Transverse colon (tissue), 4 donors: ENCODE results near the gene ZNF366. TPM values are rescaled to one million over a fixed set of nuclear protein-coding genes. Genes with fewer than 3 reads are reported as not detected.
A peak's percentile ranks its signal among the peaks of the same experiment; 100 is the strongest.

ENCODE experiments used
- DNase-seq: peaks from one replicate; pipeline ENCODE4 v3.0.0-alpha.2; 2019
- H3K27ac ChIP-seq, 4 donors: fragments of 200-600 bp; sonication (generic); 2 replicates each; pipeline ENCODE4 v1.5.1; 2016 to 2018; ENCODE audit warnings: inconsistent platforms in 4 of 4
- H3K27me3 ChIP-seq: fragments of 200-600 bp; sonication (generic); 2 replicates; pipeline ENCODE4 v1.5.1; 2017; ENCODE audit warnings: inconsistent platforms
- H3K36me3 ChIP-seq, 4 donors: fragments of 200-600 bp; sonication (generic); 2 replicates each; pipeline ENCODE4 v1.5.1; 2017 to 2019; ENCODE audit warnings: inconsistent platforms in 4 of 4
- H3K4me1 ChIP-seq, 4 donors: fragments of 200-600 bp; sonication (generic); 2 replicates each; pipeline ENCODE4 v1.5.1; 2017 to 2020; ENCODE audit warnings: inconsistent platforms in 4 of 4
- H3K4me3 ChIP-seq, 4 donors: fragments of 200-600 bp; sonication (generic); 1 replicate in 1 of 4; 2 replicates in 3 of 4; pipeline versions ENCODE4 v1.5.1 to v1.6.1; 2017 to 2019; ENCODE audit warnings: inconsistent platforms in 4 of 4
- H3K9me3 ChIP-seq, 2 donors: fragments of 200-600 bp; sonication (generic); 2 replicates each; pipeline ENCODE4 v1.5.1; 2017 to 2019; ENCODE audit warnings: inconsistent platforms in 2 of 2
- EP300 ChIP-seq: sonication (generic); formaldehyde crosslinking; IDR thresholded peaks from one replicate; pipeline ENCODE4 v1.6.1; 2017; ENCODE audit warnings: antibody characterized with exemption, low read depth
- POLR2A ChIP-seq: fragments of 450-650 bp; IDR thresholded peaks from one replicate; pipeline ENCODE4 v1.6.1; 2016; ENCODE audit warnings: antibody characterized with exemption, mild to moderate bottlenecking, moderate library complexity
- POLR2AphosphoS5 ChIP-seq, 3 donors: sonication (generic); formaldehyde crosslinking; IDR thresholded peaks; one replicate each; pipeline ENCODE4 v1.6.1; 2016; ENCODE audit warnings: antibody characterized with exemption in 3 of 3
- WGBS, 2 donors: methylation state at CpG; one replicate each; pipeline ENCODE4 v1.1.5; 2018; ENCODE audit warnings: low coverage in 1 of 2; 5-methylcytosine and 5-hydroxymethylcytosine counted together
- in situ Hi-C, 4 donors: fragments of 200-750 bp; cut with MboI; loops; one replicate each; pipeline versions ENCODE4 v1.15.0 to v1.15.1; 2017; ENCODE audit warnings: low sequenced_read_pairs in 3 of 4, low pct_ligation_motif_present in 1 of 4, low pct_unique_long_range_greater_than_20kb in 1 of 4
- intact Hi-C: fragments of 100-400 bp; cut with DNase I; formaldehyde crosslinking; loops from one replicate; pipeline ENCODE4 v1.15.1; 2023; ENCODE audit warnings: low total_unique reads
- total RNA-seq, 4 donors: library from RNA; depleted of rRNA; stranded (reverse); fragments of >200 nt; gene quantifications; one replicate each; pipeline ENCODE4 v1.1.0, GENCODE V29; 2016
- TF ChIP-seq, protein P1 (sequence below), 5 experiments: fragments of 200-600 bp in 3 of 5; fragments of 450-650 bp in 2 of 5; sonication (generic) in 3 of 5; IDR thresholded peaks; 1 replicate in 2 of 5; 2 replicates in 3 of 5; pipeline ENCODE4 v1.5.1; 2016 to 2017; ENCODE audit warnings: antibody characterized with exemption in 5 of 5, inconsistent platforms in 3 of 5, mild to moderate bottlenecking in 2 of 5, moderate library complexity in 1 of 5

The ZNF366 gene
- total RNA-seq, 4 donors from 2014 or later: 0.40 to 1.4 (median 0.72) TPM

DNA sequence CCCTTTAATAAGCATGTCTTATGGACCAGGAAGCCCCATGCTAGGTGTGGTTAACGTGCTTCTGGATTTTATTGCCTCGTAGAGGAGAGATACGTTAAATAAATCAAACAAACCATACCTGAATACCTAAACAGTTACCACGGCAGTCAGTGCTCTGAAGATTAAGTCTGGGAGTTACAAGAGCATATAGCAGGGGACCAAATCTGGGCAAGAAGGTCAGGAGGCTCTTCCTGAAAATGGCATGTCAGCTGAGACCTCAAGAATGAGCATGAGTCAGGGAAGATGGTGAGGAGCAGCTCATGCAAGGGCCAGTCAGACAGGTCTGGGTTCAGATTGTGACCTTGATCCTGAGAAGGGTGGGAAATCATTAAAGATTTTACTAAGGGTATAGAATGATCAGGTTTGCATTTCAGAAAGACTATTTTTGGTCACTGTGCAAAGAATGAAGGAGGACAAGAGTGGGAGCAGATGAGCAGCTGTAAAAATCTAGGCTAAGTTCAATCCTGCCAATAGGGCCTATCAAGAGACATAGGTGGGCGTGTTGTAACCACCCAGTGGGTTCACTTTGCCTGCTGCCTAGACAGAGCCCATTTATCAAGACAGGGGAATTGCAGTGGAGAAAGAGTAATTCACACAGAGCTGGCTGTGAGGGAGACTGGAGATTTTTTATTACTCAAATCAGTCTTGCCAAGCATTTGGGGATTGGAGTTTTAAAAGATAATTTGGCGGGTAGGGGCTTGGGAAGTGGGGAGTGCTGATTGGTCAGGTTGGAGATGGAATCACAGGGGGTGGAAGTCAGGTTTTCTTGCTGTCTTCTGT lies 4.8 kb upstream of the ZNF366 start:
- H3K27ac ChIP-seq: peak overlapping the region in 3 of 4 donors; percentile 17 to 56 (median 52)

GRCh38 chr5:72511366-72511765 lies 4.2 kb upstream of the ZNF366 start:
- TF ChIP-seq EP300 (no peak), POLR2AphosphoS5 (IDR thresholded peaks at IDR 0.05) (no peak), POLR2A (no peak)
- TF ChIP-seq, protein P1, sequence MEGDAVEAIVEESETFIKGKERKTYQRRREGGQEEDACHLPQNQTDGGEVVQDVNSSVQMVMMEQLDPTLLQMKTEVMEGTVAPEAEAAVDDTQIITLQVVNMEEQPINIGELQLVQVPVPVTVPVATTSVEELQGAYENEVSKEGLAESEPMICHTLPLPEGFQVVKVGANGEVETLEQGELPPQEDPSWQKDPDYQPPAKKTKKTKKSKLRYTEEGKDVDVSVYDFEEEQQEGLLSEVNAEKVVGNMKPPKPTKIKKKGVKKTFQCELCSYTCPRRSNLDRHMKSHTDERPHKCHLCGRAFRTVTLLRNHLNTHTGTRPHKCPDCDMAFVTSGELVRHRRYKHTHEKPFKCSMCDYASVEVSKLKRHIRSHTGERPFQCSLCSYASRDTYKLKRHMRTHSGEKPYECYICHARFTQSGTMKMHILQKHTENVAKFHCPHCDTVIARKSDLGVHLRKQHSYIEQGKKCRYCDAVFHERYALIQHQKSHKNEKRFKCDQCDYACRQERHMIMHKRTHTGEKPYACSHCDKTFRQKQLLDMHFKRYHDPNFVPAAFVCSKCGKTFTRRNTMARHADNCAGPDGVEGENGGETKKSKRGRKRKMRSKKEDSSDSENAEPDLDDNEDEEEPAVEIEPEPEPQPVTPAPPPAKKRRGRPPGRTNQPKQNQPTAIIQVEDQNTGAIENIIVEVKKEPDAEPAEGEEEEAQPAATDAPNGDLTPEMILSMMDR (IDR thresholded peaks at IDR 0.05): no peak
- DNase-seq: no peak
- no peaks in the 10 kb centered on the region for H3K9me3 ChIP-seq
- H3K27ac ChIP-seq: peak overlapping the region in 3 of 4 donors; percentile 28 to 52 (median 42)
- in situ Hi-C loops (no loop called here), intact Hi-C loops (no loop called here)
- H3K4me3 ChIP-seq: no peak overlapping the region
- H3K4me1 ChIP-seq: peaks cover 7 to 41% (median 19%) of the 10 kb centered on the region in 4 donors
- no peaks in the 10 kb centered on the region for H3K36me3 ChIP-seq
- H3K27me3 ChIP-seq: no peaks in the 10 kb centered on the region
- 39 to 50% methylated on average over 3 of the region's 3 CpGs for WGBS, 2 donors

More for the DNA sequence above, 4.8 kb upstream of the ZNF366 start:
- H3K4me1 ChIP-seq: peaks cover 7 to 38% (median 19%) of the 10 kb centered on the region in 4 donors
- 46 to 63% methylated on average over 4 to 6 of the region's 6 CpGs for WGBS, 2 donors
- no peaks in the 10 kb centered on the region for H3K36me3 ChIP-seq
- intact Hi-C loops: no loop called here
- H3K27me3 ChIP-seq: no peaks in the 10 kb centered on the region
- no peak for TF ChIP-seq EP300
- no peak for TF ChIP-seq POLR2AphosphoS5 (IDR thresholded peaks at IDR 0.05)
- TF ChIP-seq, protein P1 (IDR thresholded peaks at IDR 0.05): no peak
- TF ChIP-seq POLR2A: no peak
- no peak overlapping the region for H3K4me3 ChIP-seq
- in situ Hi-C loops: no loop called here
- DNase-seq: no peak
- no peaks in the 10 kb centered on the region for H3K9me3 ChIP-seq

DNA sequence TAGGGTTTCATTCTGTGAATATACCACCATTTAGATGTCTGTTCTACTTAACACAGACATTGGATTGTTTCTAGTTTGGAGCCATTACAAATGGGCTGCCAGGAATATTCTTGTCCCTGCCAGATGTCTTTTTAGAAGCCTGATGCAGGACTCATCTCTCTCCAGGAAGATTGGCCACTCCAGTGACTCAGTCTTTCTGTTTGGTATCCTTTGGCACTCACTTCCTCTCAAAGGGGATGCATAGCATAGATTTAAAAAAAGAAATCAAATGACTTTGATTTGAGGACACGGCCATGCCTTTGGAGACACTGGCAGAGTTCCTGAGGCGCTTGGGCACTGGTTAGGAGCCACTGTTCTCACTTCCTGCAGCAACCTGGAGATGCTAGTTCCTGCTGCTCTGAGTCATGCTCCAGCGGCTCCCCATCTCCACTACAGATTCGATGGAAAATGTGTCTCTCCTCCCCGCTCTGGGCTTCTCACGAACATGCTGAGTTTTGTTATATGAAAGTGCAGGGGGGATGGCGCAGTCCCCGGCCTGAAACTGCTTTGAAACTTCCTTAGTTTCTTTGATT lies 3.5 kb upstream of the ZNF366 start:
- in situ Hi-C loops: no loop called here
- no peaks in the 10 kb centered on the region for H3K36me3 ChIP-seq
- intact Hi-C loops: no loop called here
- no peaks in the 10 kb centered on the region for H3K9me3 ChIP-seq
- H3K4me3 ChIP-seq: no peak overlapping the region
- H3K27me3 ChIP-seq: no peaks in the 10 kb centered on the region
- WGBS, 2 donors: 29 to 70% methylated on average over 2 to 8 of the region's 8 CpGs
- H3K4me1 ChIP-seq: peaks cover 7 to 41% (median 19%) of the 10 kb centered on the region in 4 donors
- TF ChIP-seq POLR2AphosphoS5 (IDR thresholded peaks at IDR 0.05) (no peak), POLR2A (no peak)
- no peak for DNase-seq
- peak overlapping the region; percentile 28 to 52 (median 40) for H3K27ac ChIP-seq

- Histone ChIP-seq H3K27ac (peak overlapping the region in 3 of 4 donors; percentile 2 to 37 (median 21)), H3K4me3 (no peak overlapping the region), H3K27me3 (no peaks in the 10 kb centered on the region), H3K36me3 (no peaks in the 10 kb centered on the region), H3K9me3 (no peaks in the 10 kb centered on the region), H3K4me1 (peaks cover 7 to 41% (median 19%) of the 10 kb centered on the region in 4 donors)
- in situ Hi-C loops (no loop called here), intact Hi-C loops (no loop called here)
- TF ChIP-seq, protein P1 (IDR thresholded peaks at IDR 0.05): no peak
- TF ChIP-seq POLR2A: no peak
- TF ChIP-seq POLR2AphosphoS5 (IDR thresholded peaks at IDR 0.05): no peak
- no peak for TF ChIP-seq EP300
- DNase-seq: no peak
- WGBS, 2 donors: 65% methylated on average over 7 of the region's 7 CpGs; no CpG with 5 or more reads in 1 of the 2 donors
Measured at GRCh38 chr5:72509401-72509800, 2.2 kb upstream of the ZNF366 start.
